Psoas muscle (tissue), 8 donors: Measurements from ENCODE around the gene SRRM3. TPM values are rescaled to one million over a fixed set of nuclear protein-coding genes. Genes with fewer than 3 reads are reported as not detected.

Source experiments
- ATAC-seq, 4 donors: fragments of 200-7000 bp; cut with Tn5 transposase; one replicate each; pipeline ENCODE4 v1.9.1; 2020; ENCODE audit warnings: moderate library complexity in 3 of 4, mild to moderate bottlenecking in 2 of 4
- DNase-seq, 2 donors: peaks; one replicate each; pipeline ENCODE4 v3.0.0-alpha.2; 2020
- H3K27ac ChIP-seq: fragments of 200-600 bp; one replicate; pipeline ENCODE4 v1.8.0; 2022
- H3K27me3 ChIP-seq, 3 donors: fragments of 200-600 bp in 1 of 3; one replicate each; pipeline versions ENCODE4 v1.6.1 to v1.8.0; 2013 to 2022; ENCODE audit warnings: low read length in 2 of 3, mild to moderate bottlenecking in 2 of 3, moderate library complexity in 1 of 3; ENCODE audit not compliant: insufficient read depth in 3 of 3
- H3K36me3 ChIP-seq, 2 donors: fragments of 200-600 bp in 1 of 2; one replicate each; pipeline versions ENCODE4 v1.6.1 to v1.8.0; 2013 to 2022; ENCODE audit warnings: low read depth in 1 of 2, mild to moderate bottlenecking in 1 of 2, moderate library complexity in 1 of 2; ENCODE audit not compliant: insufficient read depth in 1 of 2
- H3K4me1 ChIP-seq: fragments of 200-600 bp; one replicate; pipeline ENCODE4 v1.8.0; 2022
- H3K4me3 ChIP-seq: fragments of 200-600 bp; one replicate; pipeline ENCODE4 v1.8.0; 2022; ENCODE audit warnings: mild to moderate bottlenecking
- H3K9me3 ChIP-seq: fragments of 200-600 bp; one replicate; pipeline ENCODE4 v1.8.0; 2022
- WGBS, 3 donors: extraction: QIAGEN DNeasy Blood & Tissue Kit; methylation state at CpG; one replicate each; pipeline versions ENCODE4 v1.1.6 to v1.1.7; 2013; 5-methylcytosine and 5-hydroxymethylcytosine counted together
- intact Hi-C, 2 donors: fragments of 100-400 bp; cut with DNase I; formaldehyde crosslinking; loops; one replicate each; pipeline versions ENCODE4 v1.11.0 to v1.14.2; 2022
- polyA plus RNA-seq, 3 donors: library from polyadenylated mRNA; stranded (reverse); fragments of 200-250 nt; gene quantifications; one replicate each; pipeline ENCODE4 v1.2.3, GENCODE V29; 2013
- total RNA-seq, 4 donors: library from RNA; stranded (reverse); fragmentation: NEBNext Ultra II Directional in 2 of 4; extraction: Animal tissue kit (Norgen Biotek cat#: 25700) in 2 of 4; gene quantifications; one replicate each; pipeline versions ENCODE4 v1.2.1 to v1.2.4, GENCODE V29; 2021 to 2023
- TF ChIP-seq, protein P1 (sequence below): fragments of 200-600 bp; IDR thresholded peaks from one replicate; pipeline ENCODE4 v1.8.0; 2022; ENCODE audit warnings: antibody characterized with exemption
- donor health status: healthy with polysubstance abuse.
- donor health status: DM: no; HTN: no; CAD: no; lungs with moderate emphysema.
- donor health status: Bipolar disorder and iron deficiency.
- donor health status: healthy.
- donor health status: DM: yes; HTN: yes; CAD: no.
- donor health status: DM: no; HTN: no; CAD: no.
- donor health status: DM: no; HTN: no; CAD: no.
- donor health status: DM: yes; HTN: yes; CAD: no.

Gene SRRM3
- total and polyA plus RNA-seq, 7 donors, result 0.48 to 5.4 (median 0.69) TPM

DNA sequence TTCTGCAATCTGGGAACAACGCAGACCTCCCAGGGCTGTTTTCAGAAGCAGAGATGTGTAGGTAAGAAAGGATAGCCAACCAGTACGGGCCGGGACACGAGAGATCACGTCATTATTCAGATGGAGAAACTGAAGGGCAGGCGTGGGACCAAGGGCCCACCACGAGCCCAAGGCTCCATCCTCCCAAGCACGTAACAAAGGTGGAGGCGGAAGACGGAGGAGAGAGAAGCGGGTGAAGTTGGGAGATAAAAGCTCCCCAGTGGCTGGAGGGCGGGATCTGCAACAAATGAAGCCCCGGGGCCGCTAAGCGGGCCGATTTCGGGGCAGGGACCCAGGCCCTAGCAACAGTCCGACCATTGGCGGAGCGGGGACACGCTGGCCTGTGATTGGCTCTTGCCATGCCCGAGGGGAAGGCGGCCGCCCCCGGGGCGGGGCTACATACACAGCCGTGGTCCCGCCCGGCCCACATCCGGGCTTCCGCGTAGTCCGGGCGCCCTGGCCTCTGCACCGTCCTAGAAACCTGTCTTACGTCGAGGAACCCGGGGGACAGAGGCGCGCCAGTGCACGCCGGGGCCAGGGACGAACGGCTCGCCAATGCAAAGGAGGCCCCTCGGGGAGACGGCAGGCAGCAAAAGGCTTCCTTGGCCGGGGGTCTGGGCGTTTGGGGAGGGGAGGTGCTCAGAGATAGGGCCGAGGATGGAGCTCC, 116.2 kb downstream of the SRRM3 start:
- ATAC-seq (peak; percentile 79 to 82 (median 80)), DNase-seq (peak; percentile 98)
- Histone ChIP-seq H3K27me3 (no peaks in the 10 kb centered on the region), H3K27ac (peak overlapping the region; percentile 92), H3K4me3 (peak overlapping the region; percentile 70), H3K36me3 (peaks cover 0 to 5% of the 10 kb centered on the region in 2 donors), H3K9me3 (no peaks in the 10 kb centered on the region), H3K4me1 (peaks cover 37% of the 10 kb centered on the region)
- intact Hi-C loops, result loop anchor here (2.0 kb wide), 1 partner anchor 41 kb away; the partner anchor contains the start of gene YWHAG (in 2 of the 2)
- TF ChIP-seq, protein P1, sequence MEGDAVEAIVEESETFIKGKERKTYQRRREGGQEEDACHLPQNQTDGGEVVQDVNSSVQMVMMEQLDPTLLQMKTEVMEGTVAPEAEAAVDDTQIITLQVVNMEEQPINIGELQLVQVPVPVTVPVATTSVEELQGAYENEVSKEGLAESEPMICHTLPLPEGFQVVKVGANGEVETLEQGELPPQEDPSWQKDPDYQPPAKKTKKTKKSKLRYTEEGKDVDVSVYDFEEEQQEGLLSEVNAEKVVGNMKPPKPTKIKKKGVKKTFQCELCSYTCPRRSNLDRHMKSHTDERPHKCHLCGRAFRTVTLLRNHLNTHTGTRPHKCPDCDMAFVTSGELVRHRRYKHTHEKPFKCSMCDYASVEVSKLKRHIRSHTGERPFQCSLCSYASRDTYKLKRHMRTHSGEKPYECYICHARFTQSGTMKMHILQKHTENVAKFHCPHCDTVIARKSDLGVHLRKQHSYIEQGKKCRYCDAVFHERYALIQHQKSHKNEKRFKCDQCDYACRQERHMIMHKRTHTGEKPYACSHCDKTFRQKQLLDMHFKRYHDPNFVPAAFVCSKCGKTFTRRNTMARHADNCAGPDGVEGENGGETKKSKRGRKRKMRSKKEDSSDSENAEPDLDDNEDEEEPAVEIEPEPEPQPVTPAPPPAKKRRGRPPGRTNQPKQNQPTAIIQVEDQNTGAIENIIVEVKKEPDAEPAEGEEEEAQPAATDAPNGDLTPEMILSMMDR, result no peak
- 1% methylated on average over 40 to 50 of the region's 50 CpGs for WGBS, 3 donors

DNA sequence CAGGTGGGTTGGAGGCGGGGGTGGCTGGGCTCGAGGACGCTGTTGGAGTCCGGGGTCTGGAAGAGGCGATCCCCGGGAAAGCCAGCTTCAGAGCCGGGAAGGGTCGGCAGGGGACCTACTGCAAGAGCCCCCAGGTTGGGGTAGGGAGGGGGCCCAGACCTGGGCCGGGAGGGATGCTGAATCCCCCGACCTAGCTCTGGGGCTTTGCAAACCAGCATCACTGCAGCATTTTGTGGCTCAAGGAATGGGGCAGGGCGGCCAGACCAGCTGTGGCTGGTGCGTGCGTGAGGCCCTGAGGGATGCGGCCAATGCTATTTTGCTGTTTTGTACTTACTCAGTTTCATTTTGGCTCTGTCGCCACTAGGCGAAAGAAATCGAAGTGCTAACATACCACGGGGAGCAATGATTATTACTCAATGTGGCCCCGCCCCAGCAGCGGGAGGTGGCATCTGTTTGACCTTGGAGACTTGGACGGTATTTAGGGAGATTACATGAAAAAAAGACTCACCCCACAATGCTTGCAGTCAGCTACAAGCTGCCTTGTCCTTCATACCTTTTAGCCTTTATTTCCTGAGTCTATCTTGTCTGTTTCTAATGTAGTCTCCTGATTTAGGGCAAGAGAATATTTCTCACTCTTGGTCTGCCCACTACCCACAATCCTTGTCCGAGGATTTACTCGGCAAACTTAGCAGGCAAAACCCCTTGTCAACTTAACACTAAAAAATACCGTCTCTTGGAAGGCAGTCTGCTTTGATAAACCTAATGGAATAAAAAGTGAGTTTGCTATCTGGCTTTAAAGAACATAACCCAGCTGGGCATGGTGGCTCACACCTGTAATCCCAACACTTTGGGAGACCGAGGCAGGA, 117.0 kb downstream of the SRRM3 start:
- Histone ChIP-seq H3K4me1 (peaks cover 45% of the 10 kb centered on the region), H3K9me3 (no peaks in the 10 kb centered on the region), H3K4me3 (peak overlapping the region; percentile 70), H3K27ac (peak overlapping the region; percentile 92), H3K36me3 (peaks cover 0 to 5% of the 10 kb centered on the region in 2 donors), H3K27me3 (no peaks in the 10 kb centered on the region)
- intact Hi-C loops, result loop anchor here (2.0 kb wide), 1 partner anchor 40 kb away; the partner anchor contains the start of gene YWHAG (in 2 of the 2)
- TF ChIP-seq, protein P1, result peak; percentile 29
- DNase-seq (peak; percentile 86 to 90), ATAC-seq (peak; percentile 36 to 56 (median 38))
- 3% methylated on average over 25 of the region's 25 CpGs for WGBS, 3 donors

DNA sequence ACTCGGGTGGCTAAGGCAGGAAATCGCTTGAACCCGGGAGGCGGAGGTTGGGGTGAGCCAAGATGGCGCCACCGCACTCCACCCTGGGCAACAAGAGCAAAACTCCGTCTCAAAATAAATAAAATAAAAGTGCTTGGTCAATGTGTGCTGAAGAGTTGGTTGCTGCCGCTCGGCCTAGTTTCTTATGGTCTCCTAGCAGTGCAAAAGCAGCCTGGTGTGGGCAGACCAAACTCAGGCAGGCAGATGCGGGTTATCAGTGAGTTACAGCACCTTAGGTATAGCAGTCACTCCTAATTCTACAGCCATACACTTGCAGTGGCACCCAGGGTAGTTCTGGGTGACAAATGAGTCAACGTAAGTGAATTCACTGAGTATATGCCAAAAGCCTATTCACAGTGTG, 123.4 kb downstream of the SRRM3 start:
- Histone ChIP-seq H3K9me3 (no peaks in the 10 kb centered on the region), H3K4me3 (no peak overlapping the region), H3K36me3 (peaks cover 0 to 45% of the 10 kb centered on the region in 2 donors), H3K4me1 (peaks cover 71% of the 10 kb centered on the region), H3K27me3 (no peaks in the 10 kb centered on the region), H3K27ac (peak overlapping the region; percentile 92)
- intact Hi-C loops, result no loop called here
- TF ChIP-seq, protein P1, result no peak
- ATAC-seq (peak in 2 of 4 donors; percentile 3 to 15), DNase-seq (peak in 1 of 2 donors; percentile 38)
- WGBS, 3 donors, result 83 to 88% (median 86%) methylated on average over 11 of the region's 11 CpGs

DNA sequence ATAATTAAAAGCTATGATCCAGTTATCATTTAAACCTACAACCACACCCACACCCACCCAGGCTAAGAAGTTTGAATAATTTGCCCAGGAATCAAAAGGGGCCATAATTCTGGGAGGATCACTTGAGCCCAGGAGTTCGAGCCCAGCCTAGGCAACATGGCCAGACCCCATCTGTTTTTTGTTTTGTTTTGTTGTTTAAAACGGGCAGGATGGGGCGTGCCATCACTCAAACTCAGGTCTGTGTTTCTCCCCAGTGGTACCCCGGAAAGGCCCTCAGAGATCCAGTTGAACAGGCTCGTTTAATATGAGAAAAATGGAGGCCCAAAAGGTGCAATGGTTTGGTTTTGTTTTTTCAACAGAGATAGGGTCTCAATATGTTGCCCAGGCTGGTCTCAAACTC, 124.1 kb downstream of the SRRM3 start:
- Histone ChIP-seq H3K9me3 (no peaks in the 10 kb centered on the region), H3K4me3 (no peak overlapping the region), H3K27ac (peak overlapping the region; percentile 92), H3K27me3 (no peaks in the 10 kb centered on the region), H3K36me3 (peaks cover 0 to 44% of the 10 kb centered on the region in 2 donors), H3K4me1 (peaks cover 77% of the 10 kb centered on the region)
- 82 to 91% (median 86%) methylated on average over 5 of the region's 5 CpGs for WGBS, 3 donors
- DNase-seq (no peak), ATAC-seq (no peak)
- TF ChIP-seq, protein P1, result no peak
- intact Hi-C loops, result no loop called here
